Fibroblast of skin of left quadriceps (primary cell): ENCODE measurements around the gene NRXN3.
"Not testable (repeated sequence)": the region's sequence is repeated elsewhere in the genome, so short reads cannot be mapped to it uniquely, and the experiment has no call there.

Source experiments
- DNase-seq, 2 experiments: peaks; one replicate each; pipeline ENCODE4 v3.0.0-alpha.2; 2013; ENCODE audit warnings: low read depth in 2 of 2

NRXN3 gene

GRCh38 chr14:78486081-78486480 lies 315.9 kb downstream of the NRXN3 start:
- DNase-seq, result no peak

- DNase-seq, result no peak
These were observed 316.4 kb downstream of the NRXN3 start for GRCh38 chr14:78486621-78487020.

GRCh38 chr14:78487573-78487972 lies 317.4 kb downstream of the NRXN3 start:
- DNase-seq, result not testable (repeated sequence)

GRCh38 chr14:78488938-78489337 lies 318.8 kb downstream of the NRXN3 start:
- DNase-seq, result no peak

DNA sequence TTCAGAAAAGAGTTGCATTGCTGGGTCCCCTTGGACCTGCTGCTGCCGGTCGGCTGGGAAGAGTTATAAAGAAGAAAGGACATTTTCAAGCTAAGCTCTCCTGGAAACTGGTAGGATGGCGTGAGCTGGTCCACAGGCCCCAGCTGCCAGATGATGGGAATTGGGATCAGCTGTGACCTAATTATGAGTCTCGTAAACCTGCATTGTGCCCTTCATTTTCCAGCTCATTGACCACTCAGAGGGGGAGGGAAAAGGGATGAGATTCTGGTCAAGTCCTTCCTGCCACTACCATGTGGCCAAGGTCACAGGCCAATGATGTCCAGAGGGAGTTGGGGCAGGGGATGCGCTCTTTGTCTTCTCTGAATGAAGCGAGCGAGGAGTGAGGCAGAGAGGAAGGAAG lies 320.9 kb downstream of the NRXN3 start:
- no peak for DNase-seq

DNA sequence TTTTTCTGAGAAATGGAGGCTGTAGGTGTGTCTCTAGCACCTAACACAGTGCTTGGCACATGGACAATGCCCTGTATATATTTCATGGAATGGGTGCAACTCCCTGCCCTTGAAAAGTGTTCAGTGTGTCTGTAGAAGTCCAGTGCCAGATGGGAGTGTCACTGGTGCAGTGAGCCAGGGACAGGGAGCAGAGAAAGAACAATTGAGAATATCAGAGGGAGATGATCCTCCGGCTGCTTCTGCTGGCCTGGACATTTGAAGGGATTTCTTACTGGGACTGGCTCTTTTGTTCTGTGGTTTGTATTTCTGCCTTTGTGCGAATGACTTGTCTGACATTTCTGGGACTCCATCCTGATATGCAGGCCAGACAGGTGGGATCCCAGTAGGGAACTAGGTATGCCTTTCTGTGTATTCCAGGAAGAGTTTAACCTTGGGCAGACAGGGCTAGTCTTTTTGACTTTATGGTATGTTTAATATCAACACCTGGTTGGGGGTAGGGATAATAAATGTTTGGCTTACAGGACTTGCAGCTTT lies 328.0 kb downstream of the NRXN3 start:
- DNase-seq, result no peak

GRCh38 chr14:78501909-78502308 lies 331.7 kb downstream of the NRXN3 start:
- no peak for DNase-seq

GRCh38 chr14:78508023-78508422 lies 337.9 kb downstream of the NRXN3 start:
- no peak for DNase-seq

GRCh38 chr14:78509516-78509915 lies 339.3 kb downstream of the NRXN3 start:
- DNase-seq, result no peak

DNA sequence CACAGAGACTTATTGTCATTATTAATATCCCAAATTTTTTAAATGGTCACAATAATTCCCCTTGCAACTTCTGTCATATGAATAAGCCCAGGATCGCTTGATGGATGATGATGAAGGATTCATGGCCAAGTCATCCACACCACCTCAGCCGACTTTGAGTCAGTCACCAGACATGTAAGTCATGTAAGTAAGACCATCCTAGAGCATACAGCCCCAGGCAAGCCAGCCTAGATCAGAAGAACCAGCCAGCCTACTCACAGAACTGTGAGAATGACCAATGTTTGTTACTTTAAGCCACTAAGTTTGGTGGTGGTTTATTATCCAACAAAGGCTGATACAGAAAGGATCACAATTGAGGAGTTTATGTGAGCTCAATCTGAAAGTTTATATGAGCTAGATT lies 341.8 kb downstream of the NRXN3 start:
- DNase-seq, result no peak

- no peak for DNase-seq
These were observed 349.7 kb downstream of the NRXN3 start for GRCh38 chr14:78519863-78520262.

GRCh38 chr14:78524196-78524595 lies 354.0 kb downstream of the NRXN3 start:
- no peak for DNase-seq

- no peak for DNase-seq
These were observed 354.6 kb downstream of the NRXN3 start for GRCh38 chr14:78524766-78525165.

DNA sequence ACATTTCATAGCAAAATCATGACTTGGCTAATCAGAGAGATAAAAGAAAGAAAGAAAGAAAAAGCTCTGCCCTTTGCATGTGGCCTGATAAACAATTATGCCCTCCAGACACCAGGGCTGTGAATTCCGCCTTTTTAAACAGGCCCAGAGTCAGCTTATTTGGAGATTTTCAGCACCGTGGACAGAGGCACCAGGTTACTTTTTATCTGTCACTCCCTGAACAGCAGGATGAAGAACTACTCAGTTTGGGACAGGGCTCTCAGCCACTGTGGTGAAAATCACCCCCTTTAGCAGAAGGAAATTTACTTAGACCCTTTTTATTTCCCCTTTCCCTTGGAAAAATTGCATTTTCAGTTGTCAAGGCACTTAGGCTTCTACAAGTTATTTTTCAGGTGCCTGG lies 359.9 kb downstream of the NRXN3 start:
- DNase-seq, result no peak

GRCh38 chr14:78534141-78534540 lies 364.0 kb downstream of the NRXN3 start:
- DNase-seq, result no peak

DNA sequence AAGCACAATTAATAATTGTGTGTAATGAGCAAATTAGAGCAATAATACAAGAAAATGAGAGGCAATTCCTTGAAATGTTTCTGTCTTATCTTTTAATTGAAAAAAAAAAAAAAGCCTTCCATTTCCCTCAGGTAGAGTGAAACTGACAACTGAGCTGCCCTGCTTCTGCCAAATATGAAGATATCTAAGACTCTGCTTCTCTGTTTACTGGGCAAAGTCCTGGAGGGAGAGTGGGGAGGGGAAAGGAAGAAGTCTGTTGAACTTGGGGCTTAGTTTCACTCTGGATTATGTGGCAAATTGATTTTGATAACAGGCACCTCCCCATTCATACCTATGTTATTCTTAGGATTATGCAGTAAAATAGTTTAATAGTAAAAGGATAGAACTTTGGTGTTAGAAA lies 364.9 kb downstream of the NRXN3 start:
- no peak for DNase-seq

DNA sequence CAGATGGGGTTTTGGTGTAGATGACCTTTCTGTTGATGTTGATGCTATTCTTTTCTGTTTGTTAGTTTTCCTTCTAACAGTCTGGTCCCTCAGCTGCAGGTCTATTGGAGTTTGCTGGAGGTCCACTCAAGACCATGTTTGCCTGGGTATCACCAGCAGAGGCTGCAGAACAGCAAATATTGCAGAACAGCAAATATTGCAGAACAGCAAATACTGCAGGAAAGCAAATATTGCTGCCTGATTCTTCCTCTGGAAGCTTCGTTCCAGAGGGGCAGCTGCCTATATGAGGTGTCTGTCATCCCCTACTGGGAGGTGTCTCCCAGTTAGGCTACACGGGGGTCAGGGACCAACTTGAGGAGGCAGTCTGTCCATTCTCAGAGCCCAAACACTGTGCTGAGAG lies 371.6 kb downstream of the NRXN3 start:
- not testable (repeated sequence) for DNase-seq

DNA sequence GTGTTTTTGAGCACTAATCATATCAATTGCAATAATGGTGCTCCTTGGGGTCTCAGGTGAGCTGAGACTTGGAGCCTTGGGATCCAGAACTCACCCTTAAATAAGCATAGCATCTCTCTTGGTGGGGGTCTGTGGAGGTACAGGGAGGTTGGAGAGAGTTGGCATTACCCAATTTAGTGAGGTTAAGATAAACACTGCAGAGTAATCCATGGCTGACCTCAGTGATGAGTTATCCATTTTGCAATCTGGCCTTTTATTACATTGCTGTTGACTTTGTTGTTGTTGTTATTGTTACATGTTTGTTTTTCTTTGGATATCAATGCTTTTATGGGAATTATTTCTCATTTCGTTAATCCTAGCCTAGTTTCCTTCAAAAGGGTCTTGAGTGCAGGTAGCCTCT lies 373.3 kb downstream of the NRXN3 start:
- no peak for DNase-seq

GRCh38 chr14:78561074-78561473 lies 390.9 kb downstream of the NRXN3 start:
- DNase-seq, result no peak

DNA sequence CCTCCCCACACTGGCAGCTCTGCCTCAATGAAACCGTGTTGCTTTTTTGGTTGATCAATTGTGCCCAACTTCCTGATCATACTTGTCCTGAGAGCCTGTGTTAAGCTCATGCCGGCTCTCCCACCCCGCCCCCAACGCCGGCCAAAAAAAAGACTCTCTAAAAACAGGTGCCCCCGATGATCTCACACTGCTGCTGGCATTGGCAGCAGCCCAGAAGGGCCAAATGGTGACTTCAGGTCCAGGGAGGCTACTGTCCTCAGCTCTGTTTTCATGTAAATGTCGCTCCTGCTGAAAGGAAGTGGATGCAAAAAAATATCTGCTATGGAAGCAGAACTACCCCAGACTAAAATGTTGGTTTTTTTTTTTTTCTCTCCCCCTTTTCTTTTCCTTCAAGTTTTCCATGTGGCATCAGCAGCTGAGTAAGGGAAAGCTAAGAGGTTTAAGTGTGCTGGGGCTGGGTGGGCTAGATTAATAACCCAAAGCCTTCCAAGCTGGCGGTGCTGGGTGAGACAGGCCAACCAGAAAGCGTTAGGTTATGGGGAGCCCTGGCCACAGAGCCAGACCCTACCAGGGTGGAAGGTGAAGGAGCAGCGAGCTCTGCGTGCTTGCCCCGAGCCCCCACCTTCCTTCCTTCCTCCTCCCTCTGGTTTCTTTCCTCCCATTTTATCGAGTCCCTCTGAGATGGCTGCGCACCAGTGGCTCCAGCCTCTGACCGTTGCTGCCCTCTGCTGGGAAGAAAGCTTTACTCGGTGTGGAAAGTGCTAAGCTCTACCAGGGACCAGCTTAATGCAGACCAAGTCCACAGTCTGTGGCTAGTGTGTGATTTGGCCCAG lies 396.1 kb downstream of the NRXN3 start:
- DNase-seq, result peak; percentile 30 to 46

DNA sequence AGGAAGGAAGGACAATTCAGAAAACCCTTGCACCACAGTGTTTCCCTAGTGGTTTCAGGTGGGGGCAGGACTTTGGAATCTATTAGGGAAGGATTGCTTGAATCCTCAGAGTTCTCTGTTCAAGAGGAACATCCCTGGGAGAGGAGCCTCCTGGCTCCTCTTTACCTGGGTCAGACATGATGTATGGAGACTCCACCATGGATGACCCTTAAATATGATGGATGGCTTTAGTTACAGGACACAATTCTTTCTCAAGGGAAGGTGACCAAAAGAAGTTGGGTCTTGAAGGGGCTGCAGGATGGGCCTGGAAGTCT lies 396.6 kb downstream of the NRXN3 start:
- no peak for DNase-seq

GRCh38 chr14:78567343-78567742 lies 397.2 kb downstream of the NRXN3 start:
- DNase-seq, result no peak

GRCh38 chr14:78573736-78574135 lies 403.6 kb downstream of the NRXN3 start:
- DNase-seq, result not testable (repeated sequence)
